Fibroblast of lung (primary cell): ENCODE data around the gene ZBTB2. TPM values are rescaled to one million over a fixed set of nuclear protein-coding genes. Genes with fewer than 3 reads are reported as not detected.
A peak's percentile ranks its signal among the peaks of the same experiment; 100 is the strongest.

Experiments used
- DNase-seq, 2 donors: peaks; one replicate each; pipeline versions ENCODE4 v3.0.0 to v3.0.0-alpha.2; 2010; ENCODE audit warnings: low read depth in 2 of 2
- H2AFZ ChIP-seq: 2 replicates; pipeline ENCODE4 v1.5.1; 2012; ENCODE audit warnings: low read length, control low read depth, inconsistent platforms
- H3K27ac ChIP-seq: 2 replicates; pipeline ENCODE4 v1.5.1; 2011; ENCODE audit warnings: low read length, control low read depth; ENCODE audit not compliant: insufficient read depth
- H3K27me3 ChIP-seq: 2 replicates; pipeline ENCODE4 v1.5.1; 2011; ENCODE audit warnings: mild to moderate bottlenecking, low read length; ENCODE audit not compliant: control insufficient read depth, insufficient read depth
- H3K36me3 ChIP-seq: 2 replicates; pipeline ENCODE4 v1.5.1; 2011; ENCODE audit warnings: low read length; ENCODE audit not compliant: control insufficient read depth, insufficient read depth
- H3K4me1 ChIP-seq: 2 replicates; pipeline ENCODE4 v1.5.1; 2011; ENCODE audit warnings: low read length; ENCODE audit not compliant: control insufficient read depth, insufficient read depth; ENCODE audit errors: extremely low read depth
- H3K4me2 ChIP-seq: 2 replicates; pipeline ENCODE4 v1.5.1; 2011; ENCODE audit warnings: low read length, control low read depth; ENCODE audit not compliant: insufficient read depth; ENCODE audit errors: extremely low read depth
- H3K4me3 ChIP-seq, 4 experiments: fragments of 200-600 bp in 1 of 4; sonication (generic) in 1 of 4; replicated peaks in 1 of 4; 2 replicates each; pipeline ENCODE4 v1.5.1; 2011 to 2016; ENCODE audit warnings: low read length in 4 of 4, low read depth in 3 of 4, mild to moderate bottlenecking in 3 of 4, control low read depth in 2 of 4, inconsistent platforms in 1 of 4, mixed read lengths in 1 of 4; ENCODE audit not compliant: insufficient read depth in 1 of 4; ENCODE audit errors: control extremely low read depth in 1 of 4
- H3K79me2 ChIP-seq: 2 replicates; pipeline ENCODE4 v1.5.1; 2012; ENCODE audit warnings: mild to moderate bottlenecking, low read length, inconsistent platforms; ENCODE audit not compliant: control insufficient read depth, insufficient read depth
- H3K9ac ChIP-seq: 2 replicates; pipeline ENCODE4 v1.5.1; 2011; ENCODE audit warnings: mild to moderate bottlenecking, low read length, control low read depth; ENCODE audit not compliant: insufficient read depth
- H3K9me3 ChIP-seq: 2 replicates; pipeline ENCODE4 v1.5.1; 2012; ENCODE audit warnings: low read depth, low read length; ENCODE audit not compliant: control insufficient read depth, insufficient read depth
- H4K20me1 ChIP-seq: 2 replicates; pipeline ENCODE4 v1.5.1; 2011; ENCODE audit warnings: low read length; ENCODE audit not compliant: control insufficient read depth, insufficient read depth; ENCODE audit errors: extremely low read depth
- EZH2 ChIP-seq: IDR thresholded peaks from 2 replicates; pipeline ENCODE4 v1.5.1; 2012; ENCODE audit warnings: low read length, control low read depth, mild to moderate bottlenecking; ENCODE audit errors: missing control alignments
- polyA plus RNA-seq, 2 donors: library from polyadenylated mRNA; depleted of rRNA in 1 of 2; stranded (reverse) in 1 of 2; unstranded in 1 of 2; fragments of >200 nt; gene quantifications; 2 replicates each; pipeline ENCODE4 v1.2.1, GENCODE V29; 2011 to 2012; ENCODE audit warnings: missing spikeins in 1 of 2
- total RNA-seq: library from RNA; depleted of rRNA; stranded (reverse); fragments of >200 nt; gene quantifications from 2 replicates; pipeline ENCODE4 v1.2.1, GENCODE V29; 2014
- TF ChIP-seq, protein P1 (sequence below), 2 donors: IDR thresholded peaks in 1 of 2; conservative IDR thresholded peaks in 1 of 2; 1 replicate in 1 of 2; 2 replicates in 1 of 2; pipeline ENCODE4 v1.5.1; 2011 to 2012; ENCODE audit warnings: low read length in 2 of 2, control low read depth in 1 of 2, inconsistent platforms in 1 of 2, low read depth in 1 of 2, mild to moderate bottlenecking in 1 of 2

The ZBTB2 gene
- total and polyA plus RNA-seq, 2 donors (not counting 1 experiment from before 2014, with no cell fraction given): 12.2 to 20.1 TPM

DNA sequence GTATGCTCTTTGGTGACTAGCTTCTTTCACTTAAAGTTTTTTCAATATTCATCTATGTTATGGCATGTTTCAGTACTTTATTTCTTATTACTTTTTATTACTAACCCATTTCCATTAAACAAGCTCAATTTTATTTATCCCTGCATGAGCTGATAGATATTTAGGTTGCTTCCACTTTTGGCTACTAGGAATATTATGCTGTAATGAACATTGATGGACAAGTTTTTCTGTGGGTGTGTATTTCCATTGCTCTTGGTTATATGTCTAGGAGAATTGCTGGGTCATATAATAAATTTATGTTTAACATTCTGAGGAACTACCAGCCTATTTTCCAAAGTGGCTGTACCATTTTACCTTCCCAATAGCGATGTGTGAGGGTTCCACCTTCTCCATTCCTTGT is 69.9 kb downstream of the ZBTB2 start:
- TF ChIP-seq, protein P1, sequence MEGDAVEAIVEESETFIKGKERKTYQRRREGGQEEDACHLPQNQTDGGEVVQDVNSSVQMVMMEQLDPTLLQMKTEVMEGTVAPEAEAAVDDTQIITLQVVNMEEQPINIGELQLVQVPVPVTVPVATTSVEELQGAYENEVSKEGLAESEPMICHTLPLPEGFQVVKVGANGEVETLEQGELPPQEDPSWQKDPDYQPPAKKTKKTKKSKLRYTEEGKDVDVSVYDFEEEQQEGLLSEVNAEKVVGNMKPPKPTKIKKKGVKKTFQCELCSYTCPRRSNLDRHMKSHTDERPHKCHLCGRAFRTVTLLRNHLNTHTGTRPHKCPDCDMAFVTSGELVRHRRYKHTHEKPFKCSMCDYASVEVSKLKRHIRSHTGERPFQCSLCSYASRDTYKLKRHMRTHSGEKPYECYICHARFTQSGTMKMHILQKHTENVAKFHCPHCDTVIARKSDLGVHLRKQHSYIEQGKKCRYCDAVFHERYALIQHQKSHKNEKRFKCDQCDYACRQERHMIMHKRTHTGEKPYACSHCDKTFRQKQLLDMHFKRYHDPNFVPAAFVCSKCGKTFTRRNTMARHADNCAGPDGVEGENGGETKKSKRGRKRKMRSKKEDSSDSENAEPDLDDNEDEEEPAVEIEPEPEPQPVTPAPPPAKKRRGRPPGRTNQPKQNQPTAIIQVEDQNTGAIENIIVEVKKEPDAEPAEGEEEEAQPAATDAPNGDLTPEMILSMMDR (conservative IDR thresholded peaks at IDR 0.05 in 1 of 2, IDR thresholded peaks at IDR 0.05 in 1 of 2; ENCODE audit: low read depth in 1 of 2, low read length in 2 of 2): no peak
- TF ChIP-seq EZH2: no peak
- Histone ChIP-seq H3K4me3 (no peak overlapping the region), H3K4me2 (no peak overlapping the region), H3K9ac (no peak overlapping the region), H3K79me2 (peaks cover 5% of the 10 kb centered on the region), H3K27ac (no peak overlapping the region), H3K36me3 (no peaks in the 10 kb centered on the region), H3K9me3 (no peaks in the 10 kb centered on the region), H4K20me1 (no peaks in the 10 kb centered on the region), H2AFZ (no peak overlapping the region), H3K27me3 (no peaks in the 10 kb centered on the region), H3K4me1 (peaks cover 17% of the 10 kb centered on the region)
- DNase-seq: no peak

DNA sequence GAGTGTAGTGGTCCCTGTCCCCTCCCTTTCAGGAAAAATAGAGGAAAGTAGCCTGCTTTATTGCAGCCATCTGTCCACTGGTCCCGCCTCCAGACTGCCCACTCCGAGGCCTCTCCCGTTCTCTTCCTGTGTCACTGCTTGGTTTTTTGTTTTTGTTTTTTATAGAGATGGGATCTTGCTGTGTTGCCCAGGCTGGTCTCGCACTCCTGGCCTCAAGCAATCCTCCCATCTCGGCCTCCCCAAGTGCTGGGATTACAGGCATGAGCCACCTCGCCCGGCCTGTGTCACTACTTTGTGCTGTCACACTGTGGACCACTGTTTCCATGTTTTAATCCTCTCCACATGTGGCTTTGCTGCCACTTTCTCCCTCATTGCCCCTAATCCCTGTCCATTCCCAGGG is 71.2 kb downstream of the ZBTB2 start:
- Histone ChIP-seq H3K79me2 (no peaks in the 10 kb centered on the region), H3K27ac (no peak overlapping the region)

DNA sequence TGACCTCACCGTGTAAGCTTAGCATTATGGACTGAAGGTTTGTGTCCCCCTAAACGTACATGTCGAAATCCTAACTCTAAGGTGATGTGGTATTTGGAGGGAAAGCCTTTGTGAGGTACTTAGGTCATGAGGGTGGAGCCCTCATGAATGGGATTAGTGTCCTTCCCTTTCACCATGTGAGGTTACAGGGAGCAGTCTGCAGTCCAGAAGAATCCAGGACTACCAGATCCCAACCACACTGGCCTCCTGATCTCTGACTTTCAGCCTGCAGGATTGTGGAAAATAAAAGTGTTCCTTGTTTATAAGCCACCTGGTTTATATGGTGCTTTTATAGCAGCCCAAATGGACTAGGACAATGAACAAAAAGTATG is 73.4 kb downstream of the ZBTB2 start:
- Histone ChIP-seq H3K27me3 (no peaks in the 10 kb centered on the region), H3K4me2 (no peak overlapping the region), H3K4me3 (no peak overlapping the region), H2AFZ (no peak overlapping the region), H4K20me1 (no peaks in the 10 kb centered on the region), H3K4me1 (peaks cover 6% of the 10 kb centered on the region), H3K27ac (peak overlapping the region; percentile 26), H3K9ac (no peak overlapping the region), H3K79me2 (no peaks in the 10 kb centered on the region), H3K36me3 (no peaks in the 10 kb centered on the region), H3K9me3 (no peaks in the 10 kb centered on the region)
- DNase-seq: no peak
- TF ChIP-seq, protein P1 (conservative IDR thresholded peaks at IDR 0.05 in 1 of 2, IDR thresholded peaks at IDR 0.05 in 1 of 2; ENCODE audit: low read depth in 1 of 2, low read length in 2 of 2): no peak
- no peak for TF ChIP-seq EZH2

More for the DNA sequence above, 71.2 kb downstream of the ZBTB2 start:
- Histone ChIP-seq H3K36me3 (no peaks in the 10 kb centered on the region), H3K4me3 (no peak overlapping the region), H3K9me3 (no peaks in the 10 kb centered on the region), H3K9ac (no peak overlapping the region), H3K4me2 (no peak overlapping the region), H3K4me1 (peaks cover 17% of the 10 kb centered on the region), H2AFZ (no peak overlapping the region), H4K20me1 (no peaks in the 10 kb centered on the region), H3K27me3 (no peaks in the 10 kb centered on the region)
- DNase-seq: no peak
- no peak for TF ChIP-seq EZH2
- TF ChIP-seq, protein P1 (conservative IDR thresholded peaks at IDR 0.05 in 1 of 2, IDR thresholded peaks at IDR 0.05 in 1 of 2; ENCODE audit: low read depth in 1 of 2, low read length in 2 of 2): no peak
